ENCODE data around the gene ABCA7.

Gene ABCA7, protein sequence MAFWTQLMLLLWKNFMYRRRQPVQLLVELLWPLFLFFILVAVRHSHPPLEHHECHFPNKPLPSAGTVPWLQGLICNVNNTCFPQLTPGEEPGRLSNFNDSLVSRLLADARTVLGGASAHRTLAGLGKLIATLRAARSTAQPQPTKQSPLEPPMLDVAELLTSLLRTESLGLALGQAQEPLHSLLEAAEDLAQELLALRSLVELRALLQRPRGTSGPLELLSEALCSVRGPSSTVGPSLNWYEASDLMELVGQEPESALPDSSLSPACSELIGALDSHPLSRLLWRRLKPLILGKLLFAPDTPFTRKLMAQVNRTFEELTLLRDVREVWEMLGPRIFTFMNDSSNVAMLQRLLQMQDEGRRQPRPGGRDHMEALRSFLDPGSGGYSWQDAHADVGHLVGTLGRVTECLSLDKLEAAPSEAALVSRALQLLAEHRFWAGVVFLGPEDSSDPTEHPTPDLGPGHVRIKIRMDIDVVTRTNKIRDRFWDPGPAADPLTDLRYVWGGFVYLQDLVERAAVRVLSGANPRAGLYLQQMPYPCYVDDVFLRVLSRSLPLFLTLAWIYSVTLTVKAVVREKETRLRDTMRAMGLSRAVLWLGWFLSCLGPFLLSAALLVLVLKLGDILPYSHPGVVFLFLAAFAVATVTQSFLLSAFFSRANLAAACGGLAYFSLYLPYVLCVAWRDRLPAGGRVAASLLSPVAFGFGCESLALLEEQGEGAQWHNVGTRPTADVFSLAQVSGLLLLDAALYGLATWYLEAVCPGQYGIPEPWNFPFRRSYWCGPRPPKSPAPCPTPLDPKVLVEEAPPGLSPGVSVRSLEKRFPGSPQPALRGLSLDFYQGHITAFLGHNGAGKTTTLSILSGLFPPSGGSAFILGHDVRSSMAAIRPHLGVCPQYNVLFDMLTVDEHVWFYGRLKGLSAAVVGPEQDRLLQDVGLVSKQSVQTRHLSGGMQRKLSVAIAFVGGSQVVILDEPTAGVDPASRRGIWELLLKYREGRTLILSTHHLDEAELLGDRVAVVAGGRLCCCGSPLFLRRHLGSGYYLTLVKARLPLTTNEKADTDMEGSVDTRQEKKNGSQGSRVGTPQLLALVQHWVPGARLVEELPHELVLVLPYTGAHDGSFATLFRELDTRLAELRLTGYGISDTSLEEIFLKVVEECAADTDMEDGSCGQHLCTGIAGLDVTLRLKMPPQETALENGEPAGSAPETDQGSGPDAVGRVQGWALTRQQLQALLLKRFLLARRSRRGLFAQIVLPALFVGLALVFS (N-terminal part only)

DNA sequence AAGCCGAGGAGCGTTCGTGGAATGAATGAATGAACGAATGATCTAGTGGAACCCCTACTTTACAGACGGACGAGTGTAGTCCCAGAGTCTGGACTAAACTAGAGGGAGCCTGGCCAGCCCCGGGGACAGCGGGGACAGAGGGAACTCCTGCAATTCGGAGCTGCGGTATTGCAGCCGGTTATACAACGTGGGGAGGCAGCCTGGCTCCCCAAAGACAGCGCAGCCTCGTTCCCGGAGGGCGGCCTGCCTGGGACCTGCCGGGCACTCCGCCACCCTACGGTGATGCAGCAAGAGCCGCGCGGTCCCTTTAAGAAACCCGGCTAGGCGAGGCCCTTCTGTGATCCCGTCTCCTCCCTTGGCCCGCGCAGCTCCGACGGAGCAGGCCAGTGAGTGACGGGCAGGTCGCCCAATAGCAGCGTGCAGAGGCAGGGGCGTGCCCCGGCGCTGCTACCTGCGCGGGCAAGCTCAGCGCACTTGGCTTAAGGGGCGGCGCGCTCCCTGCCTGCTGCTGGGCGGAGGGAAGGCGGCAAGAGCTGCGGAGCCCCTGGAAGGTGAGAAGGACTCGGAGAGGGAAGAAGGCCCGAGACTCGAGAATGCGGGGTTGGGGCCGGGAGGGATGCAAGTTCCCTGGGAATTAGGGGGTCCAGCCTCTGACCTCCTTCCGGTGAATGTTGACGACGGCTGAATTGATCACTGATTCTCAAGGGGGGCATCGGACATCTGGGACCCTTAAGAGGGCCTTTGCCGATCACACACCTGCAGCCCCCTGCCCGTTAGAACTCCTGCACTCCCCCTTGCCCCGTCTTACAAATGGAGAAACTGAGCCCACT lies at the start of gene ABCA7:
ABCA7 (plus strand) TSS at position 462 of the 830 bp plus-strand sequence. CDS start 1,255 bp downstream, outside the sequence.
- DNase-seq: peak; percentile 96

GRCh38 chr19:990119-990571 lies 49.8 kb upstream of the ABCA7 start:
- DNase-seq: no peak

GRCh38 chr19:990746-991145 lies 49.2 kb upstream of the ABCA7 start:
- no peak for DNase-seq

- DNase-seq: peak; percentile 43
Measured at GRCh38 chr19:991174-991931, 48.6 kb upstream of the ABCA7 start.

GRCh38 chr19:991932-992669 lies 47.8 kb upstream of the ABCA7 start:
- no peak for DNase-seq

DNA sequence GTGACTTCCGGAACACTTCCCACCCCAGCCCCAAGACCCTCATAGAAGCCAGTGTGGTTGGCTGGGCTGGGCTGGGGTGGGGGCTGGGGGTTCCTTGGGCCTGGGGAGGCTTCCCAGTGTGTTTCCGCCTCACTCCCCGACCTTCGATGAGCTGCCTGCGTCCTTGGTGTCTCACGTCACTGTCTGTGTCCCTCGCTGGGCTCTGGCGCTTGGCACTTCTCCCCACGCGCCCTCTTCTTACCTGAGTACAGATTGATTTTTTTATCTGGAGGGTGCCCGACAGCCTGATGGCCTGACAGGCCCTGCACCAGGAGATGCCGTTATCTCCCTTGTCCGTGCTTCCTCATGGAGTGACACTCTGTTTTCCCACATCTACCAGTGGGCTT lies 47.2 kb upstream of the ABCA7 start:
- no peak for DNase-seq

DNA sequence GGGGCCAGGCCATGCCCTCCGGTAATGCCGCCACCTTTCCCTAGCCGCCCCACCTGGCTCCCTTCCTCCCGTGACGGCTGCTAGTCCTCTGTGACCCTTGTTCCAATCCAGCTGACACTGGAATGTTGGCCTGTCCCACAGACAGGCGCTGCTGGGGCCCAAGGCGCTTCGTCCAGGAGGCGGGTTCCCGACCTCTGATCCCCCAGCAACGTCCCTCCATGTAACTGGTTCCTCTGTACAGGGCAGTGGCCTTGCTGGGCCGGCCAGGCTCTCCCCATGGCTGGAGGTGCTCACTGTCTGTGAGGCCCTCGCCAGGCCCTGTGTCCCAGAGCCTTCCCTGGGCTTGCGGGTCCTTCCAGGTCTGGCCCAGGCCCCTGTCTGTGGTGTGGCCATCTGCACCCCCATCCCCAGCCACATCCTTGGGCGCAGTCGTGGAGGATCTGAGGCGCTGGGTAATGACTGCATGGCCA lies 46.5 kb upstream of the ABCA7 start:
- no peak for DNase-seq

- no peak for DNase-seq
Measured at GRCh38 chr19:993831-994393, 46.0 kb upstream of the ABCA7 start.

GRCh38 chr19:994516-994915 lies 45.4 kb upstream of the ABCA7 start:
- no peak for DNase-seq

GRCh38 chr19:995051-995827 lies 44.7 kb upstream of the ABCA7 start:
- DNase-seq: no peak

GRCh38 chr19:996051-996838 lies 43.7 kb upstream of the ABCA7 start:
- no peak for DNase-seq

DNA sequence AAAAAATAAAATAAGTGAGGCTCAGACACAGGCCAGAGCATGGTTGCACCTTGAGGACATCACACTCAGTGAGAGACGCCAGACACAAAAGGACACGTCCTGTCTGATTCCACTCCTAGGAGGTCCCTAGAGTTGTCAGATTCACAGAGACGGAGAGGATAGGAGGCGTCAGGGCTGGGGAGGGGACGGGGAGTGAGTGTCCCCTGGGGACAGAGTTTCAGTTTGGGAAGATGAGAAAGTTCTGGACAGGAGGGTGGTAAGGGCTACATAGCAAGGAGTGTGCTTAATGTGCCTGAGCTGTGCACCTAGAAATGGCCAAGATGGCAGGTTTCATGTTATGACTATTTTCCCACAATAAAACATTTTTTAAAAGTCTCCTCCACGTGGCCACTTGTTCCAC lies 41.8 kb upstream of the ABCA7 start:
- no peak for DNase-seq

GRCh38 chr19:999379-999719 lies 40.6 kb upstream of the ABCA7 start:
- no peak for DNase-seq

DNA sequence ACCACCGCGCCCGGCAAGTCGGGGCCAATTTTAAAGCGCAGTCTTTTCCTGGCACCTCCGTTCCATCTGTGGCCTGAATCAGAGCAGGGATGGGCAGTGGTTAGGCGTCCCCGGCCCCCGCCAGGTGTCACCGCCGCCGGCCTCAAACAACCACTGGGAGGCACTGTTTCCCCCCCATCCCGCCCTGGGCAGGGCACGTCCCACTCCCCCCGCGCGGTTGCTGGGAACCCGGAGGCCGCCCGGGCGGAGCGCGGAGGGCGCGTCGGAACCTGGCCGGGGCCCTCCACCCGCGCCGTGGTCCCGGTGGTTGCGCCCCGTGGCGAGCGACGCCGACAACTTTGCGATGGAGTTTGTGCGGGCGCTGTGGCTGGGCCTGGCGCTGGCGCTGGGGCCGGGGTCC lies 39.8 kb upstream of the ABCA7 start, which contains the start of gene GRIN3B:
GRIN3B (plus strand) TSS at position 325 of the 400 bp plus-strand sequence; CDS start at position 344, 19 bp downstream.
- peak; percentile 46 for DNase-seq

- no peak for DNase-seq
Measured at GRCh38 chr19:1000591-1001537, 39.0 kb upstream of the ABCA7 start.

DNA sequence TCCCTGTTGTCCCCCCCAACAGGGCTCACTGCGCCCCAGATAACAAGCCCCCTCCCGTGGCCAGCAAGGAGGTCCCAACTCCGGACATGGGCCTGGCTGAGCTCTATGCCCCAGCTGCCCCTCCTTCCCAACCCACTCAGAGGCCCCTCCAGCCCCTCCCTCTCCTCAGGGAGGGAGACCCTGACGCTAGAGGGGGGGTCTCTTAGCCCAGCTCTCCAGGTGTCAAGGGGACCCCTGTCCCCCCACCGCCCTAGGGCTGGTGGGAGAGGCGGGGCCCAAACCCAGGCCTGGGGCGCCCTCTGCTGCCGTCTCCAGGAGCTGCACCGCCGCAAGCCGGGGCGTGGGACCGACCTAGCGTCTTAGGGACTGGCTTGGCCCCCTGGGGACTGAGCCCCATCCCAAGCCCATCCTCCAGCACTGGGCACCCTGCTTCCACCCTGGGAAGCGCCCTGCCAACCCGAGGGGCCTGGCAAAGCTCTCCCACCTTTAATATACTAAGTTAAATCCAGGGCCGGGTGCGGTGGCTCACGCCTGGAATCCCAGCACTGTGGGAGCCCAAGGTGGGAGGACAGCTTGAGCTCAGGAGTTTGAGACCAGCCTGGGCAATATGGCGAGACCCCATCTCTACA lies 38.3 kb upstream of the ABCA7 start:
- DNase-seq: no peak

GRCh38 chr19:1002600-1002999 lies 37.3 kb upstream of the ABCA7 start:
- no peak for DNase-seq

All from HCEC 1CT (cell line).